ENCODE results near the gene BCL7B.
A peak's percentile ranks its signal among the peaks of the same experiment; 100 is the strongest.

BCL7B gene

DNA sequence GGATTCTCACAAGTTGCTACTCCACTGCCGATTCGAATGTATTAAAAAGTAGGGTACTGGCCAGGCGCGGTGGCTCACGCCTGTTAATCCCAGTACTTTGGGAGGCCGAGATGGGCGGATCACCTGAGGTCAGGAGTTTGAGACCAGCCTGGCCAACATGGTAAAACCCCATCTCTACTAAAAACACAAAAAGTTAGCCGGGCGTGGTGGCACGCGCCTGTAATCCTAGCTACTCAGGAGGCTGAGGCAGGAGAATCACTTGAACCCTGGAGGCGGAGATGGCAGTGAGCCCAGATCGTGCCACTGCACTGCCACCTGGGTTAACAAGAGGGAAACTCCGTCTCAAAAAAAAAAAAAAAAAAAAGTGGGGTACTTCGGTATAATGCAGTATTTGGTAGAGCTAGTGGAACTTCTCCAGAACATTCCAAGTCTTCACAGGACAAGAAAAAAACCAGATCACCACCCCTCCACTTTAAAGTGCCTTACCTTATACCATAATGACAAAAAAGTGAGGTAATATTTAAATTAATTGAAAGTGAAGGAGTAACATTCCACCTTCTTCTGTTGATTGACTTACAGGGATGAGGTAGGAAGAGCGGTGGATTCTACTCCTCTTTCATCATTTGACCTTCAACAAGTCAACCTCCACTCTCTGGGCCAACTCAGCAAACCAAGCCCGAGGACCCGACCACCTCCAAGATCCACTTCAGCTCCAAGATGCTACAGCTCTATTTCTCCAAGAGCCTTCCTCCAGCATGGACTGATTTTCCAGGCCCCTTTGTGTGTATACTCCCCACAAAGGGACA lies 37.4 kb downstream of the BCL7B start:
- TF ChIP-seq, protein P1, sequence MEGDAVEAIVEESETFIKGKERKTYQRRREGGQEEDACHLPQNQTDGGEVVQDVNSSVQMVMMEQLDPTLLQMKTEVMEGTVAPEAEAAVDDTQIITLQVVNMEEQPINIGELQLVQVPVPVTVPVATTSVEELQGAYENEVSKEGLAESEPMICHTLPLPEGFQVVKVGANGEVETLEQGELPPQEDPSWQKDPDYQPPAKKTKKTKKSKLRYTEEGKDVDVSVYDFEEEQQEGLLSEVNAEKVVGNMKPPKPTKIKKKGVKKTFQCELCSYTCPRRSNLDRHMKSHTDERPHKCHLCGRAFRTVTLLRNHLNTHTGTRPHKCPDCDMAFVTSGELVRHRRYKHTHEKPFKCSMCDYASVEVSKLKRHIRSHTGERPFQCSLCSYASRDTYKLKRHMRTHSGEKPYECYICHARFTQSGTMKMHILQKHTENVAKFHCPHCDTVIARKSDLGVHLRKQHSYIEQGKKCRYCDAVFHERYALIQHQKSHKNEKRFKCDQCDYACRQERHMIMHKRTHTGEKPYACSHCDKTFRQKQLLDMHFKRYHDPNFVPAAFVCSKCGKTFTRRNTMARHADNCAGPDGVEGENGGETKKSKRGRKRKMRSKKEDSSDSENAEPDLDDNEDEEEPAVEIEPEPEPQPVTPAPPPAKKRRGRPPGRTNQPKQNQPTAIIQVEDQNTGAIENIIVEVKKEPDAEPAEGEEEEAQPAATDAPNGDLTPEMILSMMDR (IDR thresholded peaks at IDR 0.05; ENCODE audit: low read depth, low read length, poor library complexity, severe bottlenecking), result no peak
- TF ChIP-seq EZH2phosphoT487 (IDR thresholded peaks at IDR 0.05; ENCODE audit: borderline replicate concordance, low read length), result no peak
- Histone ChIP-seq H3F3A (ENCODE audit: control insufficient read depth, insufficient read depth) (peaks cover 12% of the 10 kb centered on the region), H3K4me2 (ENCODE audit: low read length) (peak overlapping the region; percentile 98), H3K9me2 (replicated peaks; ENCODE audit: control insufficient read depth, low read length) (no peaks in the 10 kb centered on the region), H4K20me1 (ENCODE audit: control insufficient read depth, insufficient read depth, low read depth, low read length) (peaks cover 40% of the 10 kb centered on the region), H3K4me1 (ENCODE audit: control insufficient read depth, low read length) (peaks cover 68% of the 10 kb centered on the region), H3K4me3 (ENCODE audit: low read length) (peak overlapping the region; percentile 90), H3K36me3 (ENCODE audit: control insufficient read depth, low read length) (peaks cover 67% of the 10 kb centered on the region), H3K79me2 (ENCODE audit: control insufficient read depth, low read length) (peaks cover 87% of the 10 kb centered on the region), H3K9me3 (ENCODE audit: control insufficient read depth, insufficient read depth, low read length) (no peaks in the 10 kb centered on the region), H3K27ac (ENCODE audit: low read depth, low read length) (peak overlapping the region; percentile 78), H3K27me3 (ENCODE audit: control insufficient read depth, low read length) (no peaks in the 10 kb centered on the region)

DNA sequence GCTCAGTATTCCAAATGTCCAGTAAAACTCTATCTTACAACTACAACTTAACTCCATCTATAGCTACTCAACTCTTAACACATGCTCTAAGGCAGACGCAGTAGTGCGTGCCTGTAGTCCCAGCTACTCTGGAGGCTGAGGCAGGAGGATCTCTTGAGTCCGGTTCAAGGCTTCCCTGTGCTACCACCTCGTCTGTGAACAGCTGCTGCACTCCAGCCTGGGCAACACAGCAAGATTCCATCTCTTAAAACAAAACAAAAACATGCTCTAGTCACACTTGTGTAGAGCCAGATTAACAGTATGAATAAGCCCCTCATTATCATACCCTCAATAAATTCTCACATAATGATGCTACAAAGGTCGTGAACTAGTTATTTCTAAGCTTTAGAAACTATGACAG lies 39.0 kb downstream of the BCL7B start:
- no peak overlapping the region for H3K27ac ChIP-seq (ENCODE audit: low read depth, low read length)
- no peak for TF ChIP-seq EZH2phosphoT487 (IDR thresholded peaks at IDR 0.05; ENCODE audit: borderline replicate concordance, low read length)
- TF ChIP-seq, protein P1 (IDR thresholded peaks at IDR 0.05; ENCODE audit: low read depth, low read length, poor library complexity, severe bottlenecking), result no peak
- H3K27me3 ChIP-seq (ENCODE audit: control insufficient read depth, low read length), result no peaks in the 10 kb centered on the region
- H3F3A ChIP-seq (ENCODE audit: control insufficient read depth, insufficient read depth), result peaks cover 8% of the 10 kb centered on the region
- peak overlapping the region; percentile 98 for H3K4me2 ChIP-seq (ENCODE audit: low read length)
- H4K20me1 ChIP-seq (ENCODE audit: control insufficient read depth, insufficient read depth, low read depth, low read length), result peaks cover 56% of the 10 kb centered on the region
- peaks cover 93% of the 10 kb centered on the region for H3K79me2 ChIP-seq (ENCODE audit: control insufficient read depth, low read length)
- H3K9me2 ChIP-seq (replicated peaks; ENCODE audit: control insufficient read depth, low read length), result no peaks in the 10 kb centered on the region
- peak overlapping the region; percentile 90 for H3K4me3 ChIP-seq (ENCODE audit: low read length)
- peaks cover 80% of the 10 kb centered on the region for H3K36me3 ChIP-seq (ENCODE audit: control insufficient read depth, low read length)
- H3K9me3 ChIP-seq (ENCODE audit: control insufficient read depth, insufficient read depth, low read length), result no peaks in the 10 kb centered on the region
- peaks cover 54% of the 10 kb centered on the region for H3K4me1 ChIP-seq (ENCODE audit: control insufficient read depth, low read length)

DNA sequence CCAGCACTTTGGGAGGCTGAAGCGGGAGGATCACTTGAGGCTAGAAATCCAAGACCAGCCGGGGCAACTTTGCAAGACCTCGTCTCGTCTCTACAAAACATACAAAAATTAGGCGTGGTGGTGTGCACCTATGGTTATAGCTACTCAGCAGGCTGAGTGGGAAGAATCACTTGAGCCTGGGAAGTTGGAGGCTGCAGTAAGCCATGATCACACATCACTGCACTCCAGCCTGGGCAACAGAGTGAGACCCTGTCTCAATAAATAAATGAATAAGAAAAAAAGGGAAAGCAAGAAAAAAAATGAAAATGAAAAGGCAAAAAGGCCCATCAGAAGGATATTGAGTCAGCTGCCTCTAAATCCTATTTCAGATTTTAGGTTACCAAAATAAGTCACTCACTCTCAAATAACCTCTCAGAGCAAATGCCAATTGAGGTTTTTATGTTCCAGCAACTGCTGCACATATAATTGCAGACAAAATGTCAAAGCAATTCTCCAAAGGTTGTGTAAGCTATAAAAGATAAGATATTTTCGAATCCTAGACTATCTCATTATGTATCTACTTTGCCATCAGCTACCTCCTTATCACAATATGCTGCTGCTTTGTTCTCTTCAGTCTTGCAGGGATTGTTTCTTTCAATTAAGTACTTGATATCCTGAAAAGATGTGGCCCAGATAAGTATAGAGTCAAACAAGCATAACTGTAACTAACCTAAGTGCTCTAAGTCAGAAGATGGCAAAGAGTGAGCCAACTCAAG lies 40.1 kb downstream of the BCL7B start:
- peaks cover 47% of the 10 kb centered on the region for H3K4me1 ChIP-seq (ENCODE audit: control insufficient read depth, low read length)
- no peak overlapping the region for H3K4me3 ChIP-seq (ENCODE audit: low read length)
- H3K27me3 ChIP-seq (ENCODE audit: control insufficient read depth, low read length), result no peaks in the 10 kb centered on the region
- TF ChIP-seq, protein P1 (IDR thresholded peaks at IDR 0.05; ENCODE audit: low read depth, low read length, poor library complexity, severe bottlenecking), result no peak
- TF ChIP-seq EZH2phosphoT487 (IDR thresholded peaks at IDR 0.05; ENCODE audit: borderline replicate concordance, low read length), result no peak
- H3K4me2 ChIP-seq (ENCODE audit: low read length), result peak overlapping the region; percentile 1; the same call in 1 of the 2 replicates
- H3K27ac ChIP-seq (ENCODE audit: low read depth, low read length), result no peak overlapping the region
- peaks cover 97% of the 10 kb centered on the region for H3K79me2 ChIP-seq (ENCODE audit: control insufficient read depth, low read length)
- H3K9me2 ChIP-seq (replicated peaks; ENCODE audit: control insufficient read depth, low read length), result no peaks in the 10 kb centered on the region
- H3F3A ChIP-seq (ENCODE audit: control insufficient read depth, insufficient read depth), result peaks cover 10% of the 10 kb centered on the region
- peaks cover 91% of the 10 kb centered on the region for H3K36me3 ChIP-seq (ENCODE audit: control insufficient read depth, low read length)
- no peaks in the 10 kb centered on the region for H3K9me3 ChIP-seq (ENCODE audit: control insufficient read depth, insufficient read depth, low read length)
- H4K20me1 ChIP-seq (ENCODE audit: control insufficient read depth, insufficient read depth, low read depth, low read length), result peaks cover 63% of the 10 kb centered on the region

All from DOHH2 (cell line).